ENCODE data around the gene DOCK9. TPM values are rescaled to one million over a fixed set of nuclear protein-coding genes. Genes with fewer than 3 reads are reported as not detected.

Gene DOCK9
- total RNA-seq, 1 experiment from 2014 or later: 4.5 TPM

DNA sequence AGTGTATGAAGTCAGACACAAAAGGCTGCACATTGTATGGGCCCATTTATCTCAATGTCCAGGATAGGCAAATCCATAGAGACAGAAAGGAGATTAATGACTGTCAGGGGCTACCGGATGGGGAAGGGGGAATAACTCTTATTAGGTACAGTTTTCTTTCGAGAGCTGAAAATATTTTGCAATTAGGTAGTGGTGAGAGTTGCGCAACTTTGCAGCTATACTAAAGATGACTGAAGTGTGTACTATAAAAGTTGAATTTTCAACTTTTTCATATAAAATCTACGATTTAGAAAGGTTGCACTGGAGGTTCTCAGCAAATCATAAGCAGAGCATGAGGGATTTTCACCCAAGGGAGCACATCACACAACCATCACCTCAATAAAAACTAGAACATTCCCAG lies 209.3 kb downstream of the DOCK9 start:
- no peak for DNase-seq (ENCODE audit: low spot score)
- Histone ChIP-seq H3K27ac (ENCODE audit: low read depth, low read length, poor library complexity, severe bottlenecking) (no peak overlapping the region), H3K9me3 (ENCODE audit: low read depth, low read length, poor library complexity, severe bottlenecking) (no peaks in the 10 kb centered on the region), H3K4me3 (ENCODE audit: low read depth, low read length, poor library complexity, severe bottlenecking) (no peak overlapping the region), H3K27me3 (replicated peaks; ENCODE audit: insufficient read depth, low read depth, low read length, poor library complexity) (no peaks in the 10 kb centered on the region), H3K36me3 (ENCODE audit: insufficient read depth, low read length, poor library complexity, severe bottlenecking) (no peaks in the 10 kb centered on the region), H3K4me1 (ENCODE audit: insufficient read depth, low read length, poor library complexity, severe bottlenecking) (no peaks in the 10 kb centered on the region)
- TF ChIP-seq EZH2 (IDR thresholded peaks at IDR 0.05; ENCODE audit: borderline replicate concordance, low read depth, low read length, poor library complexity, severe bottlenecking): no peak
- TF ChIP-seq, protein P1, sequence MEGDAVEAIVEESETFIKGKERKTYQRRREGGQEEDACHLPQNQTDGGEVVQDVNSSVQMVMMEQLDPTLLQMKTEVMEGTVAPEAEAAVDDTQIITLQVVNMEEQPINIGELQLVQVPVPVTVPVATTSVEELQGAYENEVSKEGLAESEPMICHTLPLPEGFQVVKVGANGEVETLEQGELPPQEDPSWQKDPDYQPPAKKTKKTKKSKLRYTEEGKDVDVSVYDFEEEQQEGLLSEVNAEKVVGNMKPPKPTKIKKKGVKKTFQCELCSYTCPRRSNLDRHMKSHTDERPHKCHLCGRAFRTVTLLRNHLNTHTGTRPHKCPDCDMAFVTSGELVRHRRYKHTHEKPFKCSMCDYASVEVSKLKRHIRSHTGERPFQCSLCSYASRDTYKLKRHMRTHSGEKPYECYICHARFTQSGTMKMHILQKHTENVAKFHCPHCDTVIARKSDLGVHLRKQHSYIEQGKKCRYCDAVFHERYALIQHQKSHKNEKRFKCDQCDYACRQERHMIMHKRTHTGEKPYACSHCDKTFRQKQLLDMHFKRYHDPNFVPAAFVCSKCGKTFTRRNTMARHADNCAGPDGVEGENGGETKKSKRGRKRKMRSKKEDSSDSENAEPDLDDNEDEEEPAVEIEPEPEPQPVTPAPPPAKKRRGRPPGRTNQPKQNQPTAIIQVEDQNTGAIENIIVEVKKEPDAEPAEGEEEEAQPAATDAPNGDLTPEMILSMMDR (conservative IDR thresholded peaks at IDR 0.05; ENCODE audit: low read depth, low read length): no peak
- BruUV-seq (replicated peaks): no TSS peak
- CTCF ChIA-PET: no interaction called here
- POLR2A ChIA-PET (ENCODE audit: low non-redundant PET): no interaction called here
- intact Hi-C loops (cut with micrococcal nuclease; ENCODE audit: unreplicated experiment): no loop called here

DNA sequence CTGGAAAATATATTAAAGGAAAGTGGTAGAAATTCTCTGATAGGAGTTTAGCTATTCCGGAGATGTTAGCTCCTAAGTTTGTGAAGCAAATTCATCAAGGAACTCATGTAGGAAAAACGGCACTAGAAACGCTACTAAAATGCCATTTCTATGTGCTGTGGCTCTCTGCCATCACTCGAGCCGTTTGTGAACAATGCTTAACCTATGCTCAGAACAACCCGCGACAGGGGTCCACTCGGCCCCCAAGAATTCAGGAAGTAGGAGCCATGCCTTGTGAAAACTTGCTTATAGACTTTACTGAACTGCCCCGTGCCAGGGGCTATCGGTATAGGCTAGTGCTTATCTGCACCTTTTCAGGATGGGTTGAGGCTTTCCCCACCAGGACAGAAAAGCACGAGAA lies 211.2 kb downstream of the DOCK9 start:
- no peaks in the 10 kb centered on the region for H3K9me3 ChIP-seq (ENCODE audit: low read depth, low read length, poor library complexity, severe bottlenecking)
- no peak for DNase-seq (ENCODE audit: low spot score)
- no peak overlapping the region for H3K4me3 ChIP-seq (ENCODE audit: low read depth, low read length, poor library complexity, severe bottlenecking)
- no peak overlapping the region for H3K27ac ChIP-seq (ENCODE audit: low read depth, low read length, poor library complexity, severe bottlenecking)
- H3K4me1 ChIP-seq (ENCODE audit: insufficient read depth, low read length, poor library complexity, severe bottlenecking): no peaks in the 10 kb centered on the region
- CTCF ChIA-PET: no interaction called here
- H3K36me3 ChIP-seq (ENCODE audit: insufficient read depth, low read length, poor library complexity, severe bottlenecking): no peaks in the 10 kb centered on the region
- BruUV-seq (replicated peaks): no TSS peak
- intact Hi-C loops (cut with micrococcal nuclease; ENCODE audit: unreplicated experiment): no loop called here
- no peak for TF ChIP-seq EZH2 (IDR thresholded peaks at IDR 0.05; ENCODE audit: borderline replicate concordance, low read depth, low read length, poor library complexity, severe bottlenecking)
- TF ChIP-seq, protein P1 (conservative IDR thresholded peaks at IDR 0.05; ENCODE audit: low read depth, low read length): no peak
- POLR2A ChIA-PET (ENCODE audit: low non-redundant PET): interaction anchor here (0.7 kb wide), 1 partner anchor 792 kb away, joined by 4 read pairs; no protein-coding TSS in a partner anchor
- no peaks in the 10 kb centered on the region for H3K27me3 ChIP-seq (replicated peaks; ENCODE audit: insufficient read depth, low read depth, low read length, poor library complexity)

DNA sequence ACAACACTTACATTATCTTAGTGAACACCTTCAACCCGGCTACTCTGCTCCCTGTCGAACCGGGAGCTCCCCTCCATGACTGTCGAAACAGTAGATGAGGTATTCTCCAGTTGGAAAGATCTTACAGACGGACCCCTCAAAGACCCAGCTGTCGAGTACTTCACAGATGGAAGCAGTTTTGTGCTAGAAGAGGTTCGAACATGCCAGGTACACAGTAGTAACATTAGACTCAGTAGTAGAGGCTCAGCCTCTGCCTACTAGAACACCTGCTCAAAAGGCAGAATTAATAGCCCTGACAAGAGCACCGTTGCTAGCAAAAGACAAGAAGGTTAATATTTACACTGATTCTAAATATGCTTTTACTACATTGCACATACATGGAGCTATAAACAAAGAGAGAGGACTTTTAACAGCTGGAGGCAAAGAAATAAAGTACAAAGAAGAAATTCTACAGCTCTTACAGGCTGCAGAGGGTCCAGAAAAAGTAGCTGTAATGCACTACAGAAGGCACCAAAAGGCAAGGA lies 211.8 kb downstream of the DOCK9 start:
- intact Hi-C loops (cut with micrococcal nuclease; ENCODE audit: unreplicated experiment): no loop called here
- TF ChIP-seq, protein P1 (conservative IDR thresholded peaks at IDR 0.05; ENCODE audit: low read depth, low read length): no peak
- TF ChIP-seq EZH2 (IDR thresholded peaks at IDR 0.05; ENCODE audit: borderline replicate concordance, low read depth, low read length, poor library complexity, severe bottlenecking): no peak
- ChIA-PET CTCF (no interaction called here), POLR2A (ENCODE audit: low non-redundant PET) (interaction anchor here (0.7 kb wide), 1 partner anchor 792 kb away, joined by 4 read pairs; no protein-coding TSS in a partner anchor)
- Histone ChIP-seq H3K4me1 (ENCODE audit: insufficient read depth, low read length, poor library complexity, severe bottlenecking) (no peaks in the 10 kb centered on the region), H3K36me3 (ENCODE audit: insufficient read depth, low read length, poor library complexity, severe bottlenecking) (no peaks in the 10 kb centered on the region), H3K9me3 (ENCODE audit: low read depth, low read length, poor library complexity, severe bottlenecking) (no peaks in the 10 kb centered on the region), H3K27me3 (replicated peaks; ENCODE audit: insufficient read depth, low read depth, low read length, poor library complexity) (no peaks in the 10 kb centered on the region), H3K4me3 (ENCODE audit: low read depth, low read length, poor library complexity, severe bottlenecking) (no peak overlapping the region), H3K27ac (ENCODE audit: low read depth, low read length, poor library complexity, severe bottlenecking) (no peak overlapping the region)
- no TSS peak for BruUV-seq (replicated peaks)
- no peak for DNase-seq (ENCODE audit: low spot score)

Measured in A673 (cell line).